ENCODE data around the gene PROSER2. TPM values are rescaled to one million over a fixed set of nuclear protein-coding genes. Genes with fewer than 3 reads are reported as not detected.

PROSER2 gene
- total and polyA plus RNA-seq, 9 donors, result 1.3 to 13.4 (median 3.7) TPM

- 95 to 96% (median 96%) methylated on average over 11 of the region's 11 CpGs for WGBS, 3 donors
- no peak for DNase-seq
- no peaks in the 10 kb centered on the region for H3K9me3 ChIP-seq
- H3K4me3 ChIP-seq, result no peak overlapping the region
- H3K27me3 ChIP-seq, result no peaks in the 10 kb centered on the region
- H3K4me1 ChIP-seq (ENCODE audit: insufficient read depth), result no peaks in the 10 kb centered on the region
- TF ChIP-seq POLR2A (IDR thresholded peaks at IDR 0.05) (no peak), EP300 (IDR thresholded peaks at IDR 0.05) (no peak), CTCF (IDR thresholded peaks at IDR 0.05) (no peak)
- no peak overlapping the region for H3K27ac ChIP-seq
- no peaks in the 10 kb centered on the region for H3K36me3 ChIP-seq
- intact Hi-C loops (cut with DNase I), result no loop called here
Observed at GRCh38 chr10:11895108-11895466, 71.9 kb downstream of the PROSER2 start.

GRCh38 chr10:11895598-11895997, 72.4 kb downstream of the PROSER2 start:
- intact Hi-C loops (cut with DNase I), result no loop called here
- Histone ChIP-seq H3K4me3 (no peak overlapping the region), H3K36me3 (no peaks in the 10 kb centered on the region), H3K4me1 (ENCODE audit: insufficient read depth) (no peaks in the 10 kb centered on the region), H3K9me3 (no peaks in the 10 kb centered on the region), H3K27me3 (no peaks in the 10 kb centered on the region), H3K27ac (no peak overlapping the region)
- WGBS, 3 donors, result 84 to 93% (median 86%) methylated on average over 5 of the region's 5 CpGs
- TF ChIP-seq CTCF (IDR thresholded peaks at IDR 0.05) (no peak), POLR2A (IDR thresholded peaks at IDR 0.05) (no peak), EP300 (IDR thresholded peaks at IDR 0.05) (no peak)
- no peak for DNase-seq

- Histone ChIP-seq H3K9me3 (no peaks in the 10 kb centered on the region), H3K27me3 (no peaks in the 10 kb centered on the region), H3K4me1 (ENCODE audit: insufficient read depth) (no peaks in the 10 kb centered on the region), H3K36me3 (no peaks in the 10 kb centered on the region), H3K4me3 (no peak overlapping the region), H3K27ac (no peak overlapping the region)
- 68 to 74% (median 69%) methylated on average over 5 of the region's 5 CpGs for WGBS, 3 donors
- TF ChIP-seq EP300 (IDR thresholded peaks at IDR 0.05), result no peak
- no peak for TF ChIP-seq CTCF (IDR thresholded peaks at IDR 0.05)
- no peak for TF ChIP-seq POLR2A (IDR thresholded peaks at IDR 0.05)
- no peak for DNase-seq
- intact Hi-C loops (cut with DNase I), result no loop called here
Observed at GRCh38 chr10:11896549-11897200, 73.5 kb downstream of the PROSER2 start.

- WGBS, 3 donors, result 64 to 75% (median 66%) methylated on average over 3 of the region's 3 CpGs
- Histone ChIP-seq H3K4me1 (ENCODE audit: insufficient read depth) (no peaks in the 10 kb centered on the region), H3K9me3 (no peaks in the 10 kb centered on the region), H3K27me3 (no peaks in the 10 kb centered on the region), H3K27ac (no peak overlapping the region), H3K36me3 (no peaks in the 10 kb centered on the region), H3K4me3 (no peak overlapping the region)
- TF ChIP-seq POLR2A (IDR thresholded peaks at IDR 0.05), result no peak
- TF ChIP-seq CTCF (IDR thresholded peaks at IDR 0.05), result no peak
- no peak for TF ChIP-seq EP300 (IDR thresholded peaks at IDR 0.05)
- intact Hi-C loops (cut with DNase I), result no loop called here
- no peak for DNase-seq
Observed at GRCh38 chr10:11898033-11898371, 74.8 kb downstream of the PROSER2 start.

Measured in ovary (tissue), 9 donors.